ENCODE data around the gene TMEM182. TPM values are rescaled to one million over a fixed set of nuclear protein-coding genes. Genes with fewer than 3 reads are reported as not detected.

Gene TMEM182
- total RNA-seq, 4 donors from 2014 or later: 3.7 to 3.8 TPM; not detected in 2

DNA sequence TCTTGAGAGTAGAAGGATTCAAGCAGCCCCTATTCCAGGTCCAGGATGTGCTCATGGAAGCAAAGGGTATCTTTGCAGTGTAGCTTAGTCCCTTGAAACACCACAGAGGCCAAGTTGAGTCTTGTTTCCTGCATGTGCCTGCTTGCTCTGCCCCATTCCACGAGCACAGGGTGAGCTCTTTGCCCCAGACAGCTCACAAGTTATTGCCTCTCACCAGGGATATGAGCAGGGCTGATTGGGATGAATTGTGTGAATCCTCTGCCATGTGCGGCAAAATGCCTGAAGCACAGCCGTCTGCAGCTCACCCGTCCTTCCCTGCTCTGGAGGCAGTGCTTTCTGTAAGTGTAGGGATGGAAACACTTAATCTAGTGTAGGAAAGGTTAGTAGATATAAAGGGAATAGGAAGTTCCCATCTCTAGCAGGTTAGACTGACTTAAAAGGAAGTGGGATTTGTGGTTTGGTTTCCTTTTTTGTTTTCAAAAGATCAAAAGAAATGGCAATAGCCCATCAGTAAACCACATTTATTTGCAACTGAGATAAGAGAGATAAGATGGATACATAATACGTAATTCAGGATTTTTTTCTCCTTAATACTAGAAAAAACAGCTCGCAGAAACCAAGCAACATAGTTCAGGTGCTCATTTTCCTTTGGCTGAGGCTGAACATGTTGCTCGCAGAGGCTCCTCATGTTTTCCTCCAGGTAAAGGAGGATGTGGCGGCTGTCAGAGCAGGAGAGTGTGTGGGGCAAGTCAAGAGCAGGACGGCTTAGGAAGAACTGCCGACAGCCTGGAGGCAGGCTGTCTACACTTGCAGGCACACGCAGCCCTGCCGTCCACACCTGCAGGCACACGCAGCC, 41.4 kb downstream of the TMEM182 start:
- Histone ChIP-seq H3K9me3 (peaks cover 22 to 24% of the 10 kb centered on the region in 2 donors), H3K4me1 (no peaks in the 10 kb centered on the region), H3K36me3 (no peaks in the 10 kb centered on the region), H3K27me3 (no peaks in the 10 kb centered on the region), H3K27ac (no peak overlapping the region), H3K4me3 (no peak overlapping the region)
- in situ Hi-C loops (cut with MboI; ENCODE audit: low pct_ligation_motif_present in 1 of 4, low pct_unique_long_range_greater_than_20kb in 1 of 4, low sequenced_read_pairs in 3 of 4) (loop anchor here in 2 of 4 donors (10.0 kb wide), 1 partner anchor 48 kb away; no protein-coding TSS in a partner anchor), intact Hi-C loops (cut with DNase I; ENCODE audit: low total_unique reads) (no loop called here)
- TF ChIP-seq EP300 (IDR thresholded peaks at IDR 0.05; ENCODE audit: low read depth) (no peak), POLR2AphosphoS5 (IDR thresholded peaks at IDR 0.05) (no peak), POLR2A (IDR thresholded peaks at IDR 0.05) (no peak)
- TF ChIP-seq, protein P1, sequence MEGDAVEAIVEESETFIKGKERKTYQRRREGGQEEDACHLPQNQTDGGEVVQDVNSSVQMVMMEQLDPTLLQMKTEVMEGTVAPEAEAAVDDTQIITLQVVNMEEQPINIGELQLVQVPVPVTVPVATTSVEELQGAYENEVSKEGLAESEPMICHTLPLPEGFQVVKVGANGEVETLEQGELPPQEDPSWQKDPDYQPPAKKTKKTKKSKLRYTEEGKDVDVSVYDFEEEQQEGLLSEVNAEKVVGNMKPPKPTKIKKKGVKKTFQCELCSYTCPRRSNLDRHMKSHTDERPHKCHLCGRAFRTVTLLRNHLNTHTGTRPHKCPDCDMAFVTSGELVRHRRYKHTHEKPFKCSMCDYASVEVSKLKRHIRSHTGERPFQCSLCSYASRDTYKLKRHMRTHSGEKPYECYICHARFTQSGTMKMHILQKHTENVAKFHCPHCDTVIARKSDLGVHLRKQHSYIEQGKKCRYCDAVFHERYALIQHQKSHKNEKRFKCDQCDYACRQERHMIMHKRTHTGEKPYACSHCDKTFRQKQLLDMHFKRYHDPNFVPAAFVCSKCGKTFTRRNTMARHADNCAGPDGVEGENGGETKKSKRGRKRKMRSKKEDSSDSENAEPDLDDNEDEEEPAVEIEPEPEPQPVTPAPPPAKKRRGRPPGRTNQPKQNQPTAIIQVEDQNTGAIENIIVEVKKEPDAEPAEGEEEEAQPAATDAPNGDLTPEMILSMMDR (IDR thresholded peaks at IDR 0.05): no peak
- DNase-seq: no peak
- WGBS, 2 donors (ENCODE audit: low coverage in 1 of 2): 88 to 92% methylated on average over 7 to 11 of the region's 13 CpGs

DNA sequence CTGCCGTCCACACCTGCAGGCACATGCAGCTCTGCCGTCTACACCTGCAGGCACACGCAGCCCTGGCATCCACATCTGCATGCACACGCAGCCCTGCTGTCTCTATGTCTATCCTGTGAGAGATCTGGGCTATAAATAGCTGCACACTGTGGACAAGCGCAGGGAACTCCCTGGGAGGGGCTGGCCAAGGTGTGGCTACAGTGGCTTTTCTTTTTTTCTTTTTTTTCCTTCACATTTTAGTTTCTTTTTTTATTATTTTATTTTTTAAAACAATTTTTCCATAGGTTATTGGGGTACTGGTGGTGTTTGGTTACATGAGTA, 42.0 kb downstream of the TMEM182 start:
- TF ChIP-seq POLR2A (IDR thresholded peaks at IDR 0.05): no peak
- no peak for TF ChIP-seq EP300 (IDR thresholded peaks at IDR 0.05; ENCODE audit: low read depth)
- TF ChIP-seq, protein P1 (IDR thresholded peaks at IDR 0.05): no peak
- no peak for TF ChIP-seq POLR2AphosphoS5 (IDR thresholded peaks at IDR 0.05)

DNA sequence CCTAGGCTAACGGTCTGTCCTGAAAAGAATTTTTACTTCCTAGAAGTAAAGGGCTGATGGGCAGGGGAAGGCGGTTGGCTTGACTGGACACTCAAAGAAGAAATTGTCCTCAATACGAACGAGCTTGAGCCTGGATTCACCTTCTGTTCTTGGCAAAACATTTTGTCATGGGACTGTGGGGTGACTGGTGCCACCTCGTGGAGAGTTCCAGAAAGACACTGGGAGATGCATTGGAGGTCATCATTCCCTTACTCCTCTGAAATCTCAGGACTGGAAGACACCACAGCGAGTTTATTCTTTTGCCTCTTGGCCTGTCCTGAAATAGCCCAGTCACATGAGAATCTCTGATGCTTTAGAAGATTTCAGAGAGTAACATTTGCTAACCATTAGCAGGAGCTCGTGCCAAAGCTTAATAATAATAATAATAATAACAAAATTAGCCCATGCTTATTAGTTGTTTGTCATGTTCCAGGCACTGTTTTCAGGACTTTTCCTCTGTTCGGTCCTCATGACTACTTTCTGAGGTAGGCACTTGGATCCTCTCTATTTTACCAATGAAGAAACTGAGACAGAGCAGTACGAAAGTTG, 44.5 kb downstream of the TMEM182 start:
- Histone ChIP-seq H3K4me1 (peaks cover 0 to 7% (median 0%) of the 10 kb centered on the region in 4 donors), H3K27ac (no peak overlapping the region), H3K36me3 (no peaks in the 10 kb centered on the region), H3K4me3 (no peak overlapping the region), H3K9me3 (peaks cover 7% of the 10 kb centered on the region in 2 donors), H3K27me3 (no peaks in the 10 kb centered on the region)
- in situ Hi-C loops (cut with MboI; ENCODE audit: low pct_ligation_motif_present in 1 of 4, low pct_unique_long_range_greater_than_20kb in 1 of 4, low sequenced_read_pairs in 3 of 4): loop anchor here in 2 of 4 donors (10.0 kb wide), 1 partner anchor 52 kb away; no protein-coding TSS in a partner anchor
- no peak for TF ChIP-seq POLR2A (IDR thresholded peaks at IDR 0.05)
- TF ChIP-seq POLR2AphosphoS5 (IDR thresholded peaks at IDR 0.05): no peak
- no peak for TF ChIP-seq EP300 (IDR thresholded peaks at IDR 0.05; ENCODE audit: low read depth)
- TF ChIP-seq, protein P1 (IDR thresholded peaks at IDR 0.05): peak; percentile 60 to 77 (median 71)
- WGBS, 2 donors (ENCODE audit: low coverage in 1 of 2): 46 to 68% methylated on average over 7 to 9 of the region's 9 CpGs
- intact Hi-C loops (cut with DNase I; ENCODE audit: low total_unique reads): loop anchor here (1.0 kb wide), 1 partner anchor 55 kb away; no protein-coding TSS in a partner anchor
- peak; percentile 69 for DNase-seq

More for the DNA sequence above, 42.0 kb downstream of the TMEM182 start:
- H3K36me3 ChIP-seq: no peaks in the 10 kb centered on the region
- peaks cover 22 to 24% of the 10 kb centered on the region in 2 donors for H3K9me3 ChIP-seq
- no peak for DNase-seq
- WGBS, 2 donors (ENCODE audit: low coverage in 1 of 2): 71 to 89% methylated on average over 1 to 5 of the region's 5 CpGs
- intact Hi-C loops (cut with DNase I; ENCODE audit: low total_unique reads): no loop called here
- no peaks in the 10 kb centered on the region for H3K4me1 ChIP-seq
- in situ Hi-C loops (cut with MboI; ENCODE audit: low pct_ligation_motif_present in 1 of 4, low pct_unique_long_range_greater_than_20kb in 1 of 4, low sequenced_read_pairs in 3 of 4): loop anchor here in 2 of 4 donors (10.0 kb wide), 1 partner anchor 49 kb away; no protein-coding TSS in a partner anchor
- no peaks in the 10 kb centered on the region for H3K27me3 ChIP-seq
- no peak overlapping the region for H3K27ac ChIP-seq
- H3K4me3 ChIP-seq: no peak overlapping the region
